LNCaP clone FGC (cell line): ENCODE measurements around the gene ATP5F1B.

Experiments
- DNase-seq: peaks from one replicate; pipeline ENCODE4 v3.0.0-alpha.2; 2011; ENCODE audit warnings: low read depth
- H3K4me3 ChIP-seq: 2 replicates; pipeline ENCODE4 v1.5.1; 2011; ENCODE audit warnings: mild to moderate bottlenecking, low read depth, low read length, control low read depth
- TF ChIP-seq, protein P1 (sequence below): IDR thresholded peaks from 2 replicates; pipeline ENCODE4 v1.5.1; 2012; ENCODE audit warnings: mild to moderate bottlenecking; ENCODE audit not compliant: control insufficient read depth, insufficient read depth; ENCODE audit errors: extremely low read depth

ATP5F1B gene

DNA sequence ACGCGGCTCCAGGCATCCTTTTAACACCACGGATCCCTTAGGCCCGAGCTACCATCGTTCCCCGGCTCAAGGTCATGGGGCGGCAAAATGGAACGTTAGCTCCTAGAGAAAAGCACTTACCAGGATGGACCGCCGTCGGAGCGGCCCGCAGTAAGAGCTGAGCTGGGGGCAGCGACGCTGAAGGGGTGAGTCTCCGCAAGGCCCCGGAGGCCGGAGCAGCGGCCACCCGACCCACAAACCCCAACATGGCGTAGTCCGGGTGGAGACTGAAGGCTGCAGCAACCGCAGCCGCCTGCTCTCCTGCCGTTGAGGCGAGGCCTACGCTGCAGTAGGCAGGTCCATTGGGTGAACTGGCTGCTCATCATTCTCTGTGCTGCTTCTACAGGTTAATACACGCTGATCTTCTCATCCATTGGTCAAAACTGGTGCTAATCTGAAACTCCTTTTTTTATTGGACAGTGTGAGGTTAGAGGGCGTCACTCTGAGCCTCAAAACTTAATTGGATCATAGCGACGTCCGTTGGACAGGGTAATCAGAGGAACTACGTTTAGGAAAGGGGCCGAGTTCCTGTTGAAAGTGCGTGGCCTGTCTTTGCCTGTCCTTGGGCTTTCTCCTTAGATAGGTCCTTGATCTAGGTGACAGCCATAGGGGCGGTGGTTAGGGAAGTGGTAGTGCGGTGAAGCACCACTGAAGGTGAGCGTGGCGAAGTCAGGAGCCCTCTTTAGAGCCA is at the start of gene ATP5F1B:
TSS of gene ATP5F1B (minus strand) at position 268 of the 730 bp plus-strand sequence. CDS start at position 247, 21 bp downstream.
- H3K4me3 ChIP-seq, result peak within 1 kb of the TSS; percentile 96
- TF ChIP-seq, protein P1, sequence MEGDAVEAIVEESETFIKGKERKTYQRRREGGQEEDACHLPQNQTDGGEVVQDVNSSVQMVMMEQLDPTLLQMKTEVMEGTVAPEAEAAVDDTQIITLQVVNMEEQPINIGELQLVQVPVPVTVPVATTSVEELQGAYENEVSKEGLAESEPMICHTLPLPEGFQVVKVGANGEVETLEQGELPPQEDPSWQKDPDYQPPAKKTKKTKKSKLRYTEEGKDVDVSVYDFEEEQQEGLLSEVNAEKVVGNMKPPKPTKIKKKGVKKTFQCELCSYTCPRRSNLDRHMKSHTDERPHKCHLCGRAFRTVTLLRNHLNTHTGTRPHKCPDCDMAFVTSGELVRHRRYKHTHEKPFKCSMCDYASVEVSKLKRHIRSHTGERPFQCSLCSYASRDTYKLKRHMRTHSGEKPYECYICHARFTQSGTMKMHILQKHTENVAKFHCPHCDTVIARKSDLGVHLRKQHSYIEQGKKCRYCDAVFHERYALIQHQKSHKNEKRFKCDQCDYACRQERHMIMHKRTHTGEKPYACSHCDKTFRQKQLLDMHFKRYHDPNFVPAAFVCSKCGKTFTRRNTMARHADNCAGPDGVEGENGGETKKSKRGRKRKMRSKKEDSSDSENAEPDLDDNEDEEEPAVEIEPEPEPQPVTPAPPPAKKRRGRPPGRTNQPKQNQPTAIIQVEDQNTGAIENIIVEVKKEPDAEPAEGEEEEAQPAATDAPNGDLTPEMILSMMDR, result no peak
- DNase-seq, result peak; percentile 100

DNA sequence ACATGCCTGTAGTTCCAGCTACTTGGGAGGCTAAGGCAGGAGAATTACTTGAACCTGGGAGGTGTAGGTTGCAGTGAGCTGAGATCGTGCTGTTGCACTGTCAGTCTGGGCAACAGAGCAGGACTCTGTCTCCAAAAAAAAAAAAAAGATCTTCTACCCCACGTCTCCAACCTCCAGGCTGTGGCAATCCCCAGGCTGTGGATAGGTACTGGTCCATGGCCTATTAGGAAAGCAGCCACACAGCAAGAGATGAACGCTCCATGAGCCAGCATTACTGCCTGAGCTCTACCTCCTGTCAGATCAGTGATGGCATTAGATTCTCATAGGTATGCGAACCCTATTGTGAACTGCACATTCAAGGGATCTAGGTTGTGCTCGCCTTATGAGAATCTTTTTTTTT is 48.4 kb upstream of the ATP5F1B start:
- DNase-seq, result no peak
- no peak overlapping the region for H3K4me3 ChIP-seq
- TF ChIP-seq, protein P1, result no peak

DNA sequence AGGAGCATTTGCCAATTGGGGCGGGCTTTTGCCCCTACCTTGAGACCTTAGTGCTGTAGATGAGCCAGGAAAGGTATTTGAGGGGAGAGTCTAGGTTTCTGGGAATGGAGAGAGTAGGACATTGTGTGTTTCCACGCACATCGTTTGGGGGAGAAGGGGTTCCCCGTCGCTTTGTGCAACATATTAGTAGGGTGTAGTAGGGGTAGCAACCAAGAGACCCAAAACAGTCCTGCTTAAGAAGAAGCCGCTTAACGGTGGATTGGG is 43.0 kb upstream of the ATP5F1B start:
- H3K4me3 ChIP-seq, result peak overlapping the region; percentile 91
- no peak for DNase-seq

DNA sequence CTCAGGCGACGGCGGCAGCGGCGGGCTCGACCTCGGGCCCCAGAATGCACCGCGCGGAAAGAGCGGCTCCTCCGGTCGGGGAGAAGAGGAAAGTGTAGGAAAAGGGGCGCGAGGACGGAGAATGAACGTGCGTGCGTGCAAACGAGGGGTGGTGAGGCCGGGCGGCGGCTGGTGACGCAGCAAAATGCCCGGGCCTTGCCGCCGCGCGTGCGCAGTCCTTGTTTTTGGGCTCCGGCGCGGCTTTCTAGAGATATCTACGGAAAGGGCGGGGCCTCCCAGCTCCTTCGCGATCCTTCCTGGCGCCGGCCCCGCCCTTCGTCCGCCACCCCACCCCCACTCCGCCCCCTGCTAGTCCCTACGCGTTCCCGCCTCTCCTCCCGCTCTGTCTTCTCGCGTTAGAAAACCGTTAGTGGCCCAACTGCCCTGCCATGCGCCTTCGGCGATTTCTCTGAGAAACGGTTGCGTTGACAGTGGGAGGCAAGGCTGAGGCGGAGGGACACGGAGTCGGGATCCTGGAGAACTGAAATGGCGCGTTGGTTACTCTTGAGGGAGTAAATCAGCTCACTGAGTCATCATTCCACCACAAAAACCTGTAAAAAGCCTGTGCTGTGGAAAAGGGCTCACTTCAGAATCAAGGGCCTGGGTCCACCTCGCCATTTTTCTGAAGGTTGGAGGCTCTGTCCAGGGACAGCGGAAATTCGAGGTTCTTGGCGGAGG is 42.5 kb upstream of the ATP5F1B start, which contains the start of gene PTGES3:
TSS of gene PTGES3 (minus strand) at position 156 of the 717 bp plus-strand sequence. CDS start 285 bp downstream, outside the sequence.
- peak; percentile 91 for DNase-seq
- peak within 1 kb of the TSS; percentile 91 for H3K4me3 ChIP-seq
- TF ChIP-seq, protein P1, result no peak

More for the DNA sequence above, 43.0 kb upstream of the ATP5F1B start:
- TF ChIP-seq, protein P1, result no peak

DNA sequence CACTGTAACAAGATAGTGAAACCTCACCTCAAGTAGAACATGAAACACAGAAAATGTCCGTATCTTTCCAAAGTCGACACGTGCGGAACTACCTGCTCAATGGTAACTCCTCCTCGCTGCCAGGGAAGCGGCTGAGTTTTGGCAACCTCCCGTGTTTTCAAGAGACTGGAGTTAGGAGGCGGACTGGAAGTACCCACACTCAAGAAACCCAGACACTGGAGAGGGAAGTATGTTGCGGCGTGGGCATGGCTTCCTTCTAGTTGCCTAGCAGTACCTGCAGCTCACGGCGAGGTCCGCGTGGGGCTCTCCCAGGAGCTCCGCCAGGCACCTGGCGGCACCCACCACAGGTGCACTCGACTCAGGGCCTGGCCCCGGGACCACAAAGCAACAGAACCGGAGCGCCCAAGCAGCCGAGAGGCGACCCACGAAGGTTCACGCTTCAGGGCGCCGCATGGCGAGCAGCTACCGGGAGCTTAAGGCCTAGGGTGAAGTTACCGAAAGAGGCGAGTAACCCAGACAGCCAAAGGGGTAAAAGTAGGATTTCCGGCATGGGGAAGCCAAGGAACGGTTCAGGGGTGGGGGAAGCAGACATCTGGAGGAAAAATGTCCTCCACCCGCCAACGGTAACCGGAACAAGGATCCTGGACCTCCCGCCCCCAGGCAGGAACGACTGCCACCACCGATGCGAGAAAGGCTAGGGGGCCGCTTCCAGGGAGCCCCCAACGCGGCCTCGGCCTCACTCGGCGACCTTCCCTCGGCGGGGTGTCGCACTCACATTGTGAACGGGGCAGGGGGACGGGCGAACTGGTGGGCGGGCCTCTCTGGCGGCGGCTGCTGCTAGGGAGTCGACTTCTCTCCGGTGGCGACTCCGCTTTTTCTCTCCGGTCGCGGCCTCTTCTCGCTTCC is 41.7 kb upstream of the ATP5F1B start:
- peak overlapping the region; percentile 91 for H3K4me3 ChIP-seq
- TF ChIP-seq, protein P1, result no peak
- DNase-seq, result peak; percentile 59

DNA sequence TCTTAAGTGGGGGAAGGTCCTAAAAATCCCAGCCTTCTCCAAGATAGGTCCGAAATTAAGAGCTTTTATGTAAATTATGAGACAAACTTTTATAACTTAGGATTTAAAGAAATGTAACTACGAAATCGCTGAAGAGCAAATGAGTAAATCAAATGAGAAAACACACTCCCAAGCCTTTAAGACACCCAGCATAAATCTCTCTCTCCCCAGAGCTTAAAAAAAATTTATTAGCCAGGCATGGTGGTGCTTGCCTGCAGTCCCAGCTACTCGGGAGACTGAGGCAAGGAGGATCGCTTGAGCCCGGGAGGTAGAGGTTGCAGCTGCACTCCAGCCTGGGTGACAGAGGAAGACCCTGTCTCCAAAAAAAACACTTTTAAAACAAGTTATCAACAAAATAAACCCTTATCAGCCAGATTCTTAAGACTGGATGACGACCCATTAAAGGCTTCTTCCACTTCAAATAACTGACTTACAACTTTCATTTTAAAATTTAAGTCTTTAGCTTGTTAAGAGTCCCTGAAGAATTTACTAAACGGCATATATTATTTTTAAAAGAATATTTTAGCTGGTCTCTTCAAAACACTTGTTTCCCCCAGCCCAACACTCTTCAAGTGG is 39.1 kb upstream of the ATP5F1B start:
- DNase-seq, result no peak
- TF ChIP-seq, protein P1, result no peak
- peak overlapping the region; percentile 91 for H3K4me3 ChIP-seq
